Vagina (tissue), 2 donors: Measurements from ENCODE around the gene PLSCR3. TPM values are rescaled to one million over a fixed set of nuclear protein-coding genes. Genes with fewer than 3 reads are reported as not detected.
A peak's percentile ranks its signal among the peaks of the same experiment; 100 is the strongest.

ENCODE experiments used
- DNase-seq, 2 donors: peaks; one replicate each; pipeline ENCODE4 v3.0.0-alpha.2; 2017; ENCODE audit errors: extremely low spot score in 2 of 2
- H3K27ac ChIP-seq: fragments of 200-600 bp; sonication (generic); one replicate; pipeline ENCODE4 v1.5.1; 2019
- H3K27me3 ChIP-seq: fragments of 200-600 bp; sonication (generic); one replicate; pipeline ENCODE4 v1.5.1; 2019
- H3K36me3 ChIP-seq, 2 donors: fragments of 200-600 bp; sonication (generic); one replicate each; pipeline ENCODE4 v1.5.1; 2017 to 2019
- H3K4me1 ChIP-seq: fragments of 200-600 bp; sonication (generic); one replicate; pipeline ENCODE4 v1.5.1; 2019
- H3K4me3 ChIP-seq, 2 donors: fragments of 200-600 bp; sonication (generic); 1 replicate in 1 of 2; 2 replicates in 1 of 2; pipeline ENCODE4 v1.5.1; 2016 to 2019
- H3K9me3 ChIP-seq: fragments of 200-600 bp; sonication (generic); one replicate; pipeline ENCODE4 v1.5.1; 2019
- CTCF ChIP-seq, 3 experiments: fragments of 450-650 bp in 2 of 3; fragments of 200-600 bp in 1 of 3; sonication (generic) in 1 of 3; IDR thresholded peaks; one replicate each; pipeline ENCODE4 v1.5.1; 2017 to 2019; ENCODE audit warnings: antibody characterized with exemption in 3 of 3, mild to moderate bottlenecking in 2 of 3, moderate library complexity in 2 of 3
- POLR2A ChIP-seq, 2 donors: fragments of 450-650 bp; IDR thresholded peaks; one replicate each; pipeline ENCODE4 v1.6.1; 2017; ENCODE audit warnings: antibody characterized with exemption in 2 of 2, mild to moderate bottlenecking in 2 of 2, moderate library complexity in 2 of 2
- POLR2AphosphoS5 ChIP-seq, 2 donors: sonication (generic); formaldehyde crosslinking; IDR thresholded peaks; one replicate each; pipeline ENCODE4 v1.9.0; 2017; ENCODE audit warnings: antibody characterized with exemption in 2 of 2, mild to moderate bottlenecking in 2 of 2, low read depth in 1 of 2; ENCODE audit not compliant: insufficient read depth in 1 of 2
- intact Hi-C: fragments of 100-400 bp; cut with DNase I; formaldehyde crosslinking; loops from one replicate; pipeline ENCODE4 v1.15.1; 2023
- total RNA-seq: library from RNA; depleted of rRNA; stranded (reverse); fragments of >200 nt; gene quantifications from one replicate; pipeline ENCODE4 v1.2.3, GENCODE V29; 2016

The PLSCR3 gene
- total RNA-seq, 1 donor from 2014 or later = 37.1 TPM

DNA sequence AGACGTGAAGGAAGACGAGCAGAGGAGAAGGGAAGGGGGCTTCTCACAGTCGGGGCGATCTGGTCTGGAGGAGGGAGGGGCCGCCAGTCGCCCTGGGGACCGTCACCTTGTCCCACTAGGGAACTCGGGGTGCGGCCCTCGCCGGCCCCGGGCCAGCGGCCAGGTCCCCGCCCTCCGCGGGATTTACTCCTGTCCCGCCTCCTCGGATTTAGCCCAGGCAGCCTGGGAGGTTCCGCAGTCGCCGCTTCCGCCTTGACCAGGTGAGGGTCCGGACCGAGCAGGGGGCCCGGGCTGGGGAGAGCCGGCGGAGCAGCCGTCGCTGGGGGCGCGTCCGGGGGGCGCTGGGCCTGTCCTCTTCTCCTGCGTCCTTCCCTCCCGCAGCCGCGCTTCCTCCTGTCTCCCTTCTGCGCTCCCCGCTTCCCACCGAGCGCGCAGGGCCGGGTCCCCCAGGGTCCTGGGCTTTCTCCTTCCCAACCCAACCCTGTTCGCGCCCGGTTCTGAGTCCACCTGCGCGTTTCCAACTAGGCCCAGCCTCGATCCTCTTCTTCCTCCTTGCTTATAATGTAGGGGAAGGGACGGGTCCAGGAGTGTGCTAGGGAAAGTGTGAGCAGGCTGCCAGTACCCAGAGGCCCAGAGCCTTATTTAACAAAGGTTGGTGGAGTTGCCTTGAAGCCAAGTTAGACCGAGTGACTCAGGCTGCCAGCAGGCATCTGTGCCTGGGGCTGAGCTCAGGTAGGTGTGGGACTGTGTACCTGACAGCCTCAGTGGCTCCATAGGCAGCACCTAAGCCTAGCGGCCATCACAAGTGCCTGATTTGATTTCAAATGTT is 13.3 kb downstream of the PLSCR3 start, which contains the start of gene TNK1:
Gene TNK1, plus strand, starts transcription at position 235 of the 829 bp plus-strand sequence. CDS start 1,838 bp downstream, outside the sequence.
- Histone ChIP-seq H3K9me3 (no peaks in the 10 kb centered on the region), H3K27ac (peak within 1 kb of the TSS; percentile 59), H3K27me3 (no peaks in the 10 kb centered on the region), H3K4me3 (peak within 1 kb of the TSS; percentile 57 to 61), H3K4me1 (peaks cover 39% of the 10 kb centered on the region), H3K36me3 (no peaks in the 10 kb centered on the region)
- intact Hi-C loops = no loop called here
- DNase-seq = no peak
- TF ChIP-seq POLR2A (IDR thresholded peaks at IDR 0.05) (peak in 1 of 2 donors; percentile 61), POLR2AphosphoS5 (IDR thresholded peaks at IDR 0.05; ENCODE audit: insufficient read depth in 1 of 2, low read depth in 1 of 2) (peak in 1 of 2 donors; percentile 84), CTCF (IDR thresholded peaks at IDR 0.05) (no peak)

- intact Hi-C loops = no loop called here
- H3K36me3 ChIP-seq = no peaks in the 10 kb centered on the region
- TF ChIP-seq CTCF (IDR thresholded peaks at IDR 0.05) (no peak), POLR2AphosphoS5 (IDR thresholded peaks at IDR 0.05; ENCODE audit: insufficient read depth in 1 of 2, low read depth in 1 of 2) (no peak), POLR2A (IDR thresholded peaks at IDR 0.05) (no peak)
- H3K27me3 ChIP-seq = no peaks in the 10 kb centered on the region
- peak overlapping the region; percentile 59 for H3K27ac ChIP-seq
- H3K4me1 ChIP-seq = peaks cover 39% of the 10 kb centered on the region
- peak overlapping the region; percentile 57 to 61 for H3K4me3 ChIP-seq
- no peaks in the 10 kb centered on the region for H3K9me3 ChIP-seq
- no peak for DNase-seq
Observed at GRCh38 chr17:7380321-7380720, 14.0 kb downstream of the PLSCR3 start.

DNA sequence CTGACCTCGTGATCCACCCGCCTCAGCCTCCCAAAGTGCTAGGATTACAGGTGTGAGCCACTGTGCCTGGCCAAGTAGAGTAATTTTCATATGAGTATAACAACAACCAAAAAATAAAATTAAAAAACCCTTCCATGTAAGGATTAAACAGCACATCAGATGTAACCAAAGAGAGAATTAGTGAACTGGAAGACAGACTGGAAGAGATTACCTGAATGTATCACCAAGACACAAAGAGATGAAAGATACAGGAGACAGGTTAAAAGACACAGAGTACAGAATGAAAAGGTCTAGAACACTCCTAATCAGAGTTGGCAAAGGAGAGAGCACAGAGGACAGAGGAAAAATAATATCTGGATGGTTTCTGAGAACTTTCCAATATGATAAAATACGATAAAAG is 15.2 kb downstream of the PLSCR3 start:
- DNase-seq = no peak
- H3K9me3 ChIP-seq = no peaks in the 10 kb centered on the region
- no peak overlapping the region for H3K27ac ChIP-seq
- no peaks in the 10 kb centered on the region for H3K27me3 ChIP-seq
- no peak for TF ChIP-seq POLR2AphosphoS5 (IDR thresholded peaks at IDR 0.05; ENCODE audit: insufficient read depth in 1 of 2, low read depth in 1 of 2)
- TF ChIP-seq POLR2A (IDR thresholded peaks at IDR 0.05) = no peak
- TF ChIP-seq CTCF (IDR thresholded peaks at IDR 0.05) = no peak
- H3K36me3 ChIP-seq = no peaks in the 10 kb centered on the region
- H3K4me3 ChIP-seq = no peak overlapping the region
- H3K4me1 ChIP-seq = peaks cover 32% of the 10 kb centered on the region
- intact Hi-C loops = no loop called here

- Histone ChIP-seq H3K27me3 (no peaks in the 10 kb centered on the region), H3K9me3 (no peaks in the 10 kb centered on the region), H3K4me3 (no peak overlapping the region), H3K27ac (no peak overlapping the region), H3K4me1 (no peaks in the 10 kb centered on the region), H3K36me3 (no peaks in the 10 kb centered on the region)
- TF ChIP-seq POLR2A (IDR thresholded peaks at IDR 0.05) = no peak
- no peak for TF ChIP-seq POLR2AphosphoS5 (IDR thresholded peaks at IDR 0.05; ENCODE audit: insufficient read depth in 1 of 2, low read depth in 1 of 2)
- no peak for TF ChIP-seq CTCF (IDR thresholded peaks at IDR 0.05)
- DNase-seq = no peak
- intact Hi-C loops = no loop called here
Observed at GRCh38 chr17:7374353-7374752, 20.0 kb downstream of the PLSCR3 start.

GRCh38 chr17:7370853-7371252 is 23.5 kb downstream of the PLSCR3 start:
- Histone ChIP-seq H3K27me3 (no peaks in the 10 kb centered on the region), H3K9me3 (no peaks in the 10 kb centered on the region), H3K4me1 (no peaks in the 10 kb centered on the region), H3K36me3 (no peaks in the 10 kb centered on the region), H3K4me3 (no peak overlapping the region), H3K27ac (no peak overlapping the region)
- intact Hi-C loops = no loop called here
- TF ChIP-seq POLR2A (IDR thresholded peaks at IDR 0.05) (no peak), POLR2AphosphoS5 (IDR thresholded peaks at IDR 0.05; ENCODE audit: insufficient read depth in 1 of 2, low read depth in 1 of 2) (no peak), CTCF (IDR thresholded peaks at IDR 0.05) (no peak)
- no peak for DNase-seq
